ENCODE measurements around the gene SEC31B. TPM values are rescaled to one million over a fixed set of nuclear protein-coding genes. Genes with fewer than 3 reads are reported as not detected.

The SEC31B gene
- total RNA-seq, 1 donor from 2014 or later, result 2.4 TPM

DNA sequence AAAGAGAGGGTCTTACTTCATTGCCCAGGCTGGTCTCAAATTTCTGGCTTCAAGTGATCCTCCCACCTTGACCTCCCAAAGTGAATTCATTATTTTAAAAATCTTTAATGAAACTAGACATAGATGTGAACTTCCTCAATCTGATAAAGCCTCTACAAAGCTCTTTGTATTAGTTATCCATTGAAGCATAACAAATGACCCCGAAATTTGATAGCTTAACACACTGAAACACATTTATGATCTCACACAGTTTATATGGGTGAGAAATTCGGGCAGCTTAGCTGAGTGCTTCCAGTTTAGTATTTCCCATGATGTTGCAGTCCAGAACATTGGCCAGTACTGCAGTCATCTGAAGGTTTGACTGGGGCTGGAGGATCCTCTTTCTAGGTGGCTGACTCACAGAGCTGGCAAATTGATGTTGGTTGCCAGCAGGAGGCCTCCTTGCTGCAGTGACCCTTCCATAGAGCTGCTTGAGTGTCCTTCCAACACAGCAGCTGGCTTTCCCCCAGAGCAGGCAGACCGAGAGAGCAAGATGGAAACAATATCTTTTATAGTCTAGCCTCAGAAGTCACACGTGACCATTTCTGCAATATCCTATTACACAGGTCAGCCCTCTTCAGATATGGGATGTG lies 73.4 kb downstream of the SEC31B start:
- no peak for DNase-seq (ENCODE audit: low read depth, low spot score)

DNA sequence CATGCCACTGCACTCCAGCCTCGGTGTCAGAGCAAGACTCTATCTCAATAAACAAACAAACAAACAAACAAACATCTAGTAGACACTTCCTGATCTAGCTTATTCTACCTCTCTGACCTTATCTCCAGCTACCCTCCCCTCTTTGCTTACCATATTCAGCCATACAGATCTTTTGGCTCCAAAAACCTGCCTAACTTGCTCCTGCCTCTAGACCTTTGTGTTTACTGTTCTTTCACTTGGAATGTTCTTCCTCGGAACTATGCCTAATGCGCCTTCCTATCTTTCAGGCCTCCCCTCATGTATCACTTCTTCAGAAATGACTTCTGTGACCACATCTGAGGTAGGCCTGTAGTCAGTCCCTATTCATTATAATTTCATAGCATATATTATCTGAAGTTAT lies 77.1 kb downstream of the SEC31B start:
- no peak for DNase-seq (ENCODE audit: low read depth, low spot score)

DNA sequence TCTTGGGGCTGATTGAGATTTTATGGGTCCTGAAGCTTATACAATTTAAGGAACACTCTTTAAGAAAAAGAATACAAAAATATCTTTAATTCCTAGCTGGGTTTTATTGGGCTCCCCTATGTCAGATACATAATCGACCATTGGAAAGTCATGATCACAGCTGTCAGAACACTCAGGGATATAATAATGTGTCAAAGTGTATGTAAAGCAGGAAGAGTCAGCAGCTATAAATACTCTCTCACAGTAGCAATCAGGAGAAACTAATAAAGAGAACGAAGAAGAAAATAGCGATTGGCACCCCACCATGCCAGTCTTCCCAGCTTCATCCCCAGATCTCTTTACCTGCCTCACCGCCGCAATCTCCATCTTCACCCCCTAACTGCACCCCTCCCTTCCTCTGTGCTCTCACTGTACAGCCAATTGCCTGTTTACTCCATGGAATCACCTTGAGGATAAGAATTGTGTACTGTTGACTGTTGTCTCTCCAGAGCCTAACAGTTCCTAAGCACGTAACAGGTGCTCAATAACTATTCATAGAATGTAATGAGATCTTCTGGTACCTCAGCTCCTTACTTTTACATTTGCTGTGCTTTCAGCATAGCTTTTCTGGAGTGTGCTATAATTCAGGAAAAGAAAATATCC lies 80.9 kb downstream of the SEC31B start:
- no peak for DNase-seq (ENCODE audit: low read depth, low spot score)

Other genes with a start within 250 kb of the SEC31B start
- gene BLOC1S2, start 233.2 kb downstream of the SEC31B start, total RNA-seq, result 43.3 and 69.8 TPM in 2 replicates
- not detected in 2 replicates for gene PKD2L1, start 189.6 kb downstream of the SEC31B start, total RNA-seq
- 122 and 157 TPM in 2 replicates for gene SCD, start 172.6 kb downstream of the SEC31B start, total RNA-seq
- gene WNT8B, start 56.9 kb downstream of the SEC31B start, total RNA-seq, result not detected in 2 replicates
- gene NDUFB8, start 10.0 kb upstream of the SEC31B start, total RNA-seq, result 223 and 247 TPM in 2 replicates
- gene HIF1AN, start 16.1 kb upstream of the SEC31B start, total RNA-seq, result 8.2 and 8.3 TPM in 2 replicates
- gene PAX2, start 225.7 kb upstream of the SEC31B start, total RNA-seq, result not detected in 2 replicates